ENCODE measurements around the gene SUN2. TPM values are rescaled to one million over a fixed set of nuclear protein-coding genes. Genes with fewer than 3 reads are reported as not detected.
"Not testable (repeated sequence)": the region's sequence is repeated elsewhere in the genome, so short reads cannot be mapped to it uniquely, and the experiment has no call there.

Gene SUN2, protein sequence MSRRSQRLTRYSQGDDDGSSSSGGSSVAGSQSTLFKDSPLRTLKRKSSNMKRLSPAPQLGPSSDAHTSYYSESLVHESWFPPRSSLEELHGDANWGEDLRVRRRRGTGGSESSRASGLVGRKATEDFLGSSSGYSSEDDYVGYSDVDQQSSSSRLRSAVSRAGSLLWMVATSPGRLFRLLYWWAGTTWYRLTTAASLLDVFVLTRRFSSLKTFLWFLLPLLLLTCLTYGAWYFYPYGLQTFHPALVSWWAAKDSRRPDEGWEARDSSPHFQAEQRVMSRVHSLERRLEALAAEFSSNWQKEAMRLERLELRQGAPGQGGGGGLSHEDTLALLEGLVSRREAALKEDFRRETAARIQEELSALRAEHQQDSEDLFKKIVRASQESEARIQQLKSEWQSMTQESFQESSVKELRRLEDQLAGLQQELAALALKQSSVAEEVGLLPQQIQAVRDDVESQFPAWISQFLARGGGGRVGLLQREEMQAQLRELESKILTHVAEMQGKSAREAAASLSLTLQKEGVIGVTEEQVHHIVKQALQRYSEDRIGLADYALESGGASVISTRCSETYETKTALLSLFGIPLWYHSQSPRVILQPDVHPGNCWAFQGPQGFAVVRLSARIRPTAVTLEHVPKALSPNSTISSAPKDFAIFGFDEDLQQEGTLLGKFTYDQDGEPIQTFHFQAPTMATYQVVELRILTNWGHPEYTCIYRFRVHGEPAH
- 43.5 and 70.5 TPM in 2 replicates for total RNA-seq (ENCODE audit: low replicate concordance)
- long read RNA-seq, partial matches to known transcripts = 2 of 2 reads
- long read RNA-seq, other reads (novel, unspliced or antisense) = 0 of 2 reads

DNA sequence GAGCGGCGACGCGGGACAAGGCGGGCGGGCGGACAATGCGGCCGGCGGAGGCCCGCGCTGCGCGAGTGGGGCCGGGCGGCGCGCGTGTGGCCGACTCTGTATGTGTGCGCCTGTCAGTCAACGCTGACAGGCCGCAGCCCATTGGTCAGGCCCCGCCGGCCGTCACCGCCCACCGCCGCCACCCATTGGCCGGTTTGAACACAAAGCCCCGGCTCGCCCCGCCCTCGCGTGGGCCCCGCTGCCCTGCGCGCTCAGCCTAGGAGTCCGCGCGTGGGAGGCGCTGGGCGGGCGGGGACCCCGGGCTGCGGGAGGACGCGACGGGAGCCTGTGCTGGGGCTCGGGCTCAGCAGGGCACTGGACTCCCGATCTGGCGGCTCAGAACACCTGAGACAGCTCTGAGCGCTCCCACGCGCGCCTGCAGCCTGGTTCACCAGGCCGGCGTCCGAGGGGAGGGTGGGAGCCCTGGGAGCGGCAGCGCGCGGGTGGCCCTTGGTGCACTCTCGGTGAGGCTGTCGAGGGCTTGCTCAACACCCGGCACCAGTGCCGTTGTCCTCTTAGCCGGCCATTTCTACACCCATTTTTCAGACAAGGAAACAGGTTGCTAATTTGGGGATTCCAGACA is at the start of gene SUN2:
Gene SUN2, minus strand, starts transcription at position 88 of the 622 bp plus-strand sequence. CDS start 3,370 bp downstream, outside the sequence.
- H3K27ac Mint-ChIP-seq = peak within 1 kb of the TSS; percentile 85
- TF ChIP-seq CTCF (conservative IDR thresholded peaks at IDR 0.05) = no peak
- no peaks in the 10 kb centered on the region for H3K9me3 Mint-ChIP-seq
- peak within 1 kb of the TSS; percentile 89 for H3K4me3 Mint-ChIP-seq
- H3K4me1 Mint-ChIP-seq (ENCODE audit: unreplicated experiment) = peaks cover 27% of the 10 kb centered on the region
- H3K36me3 Mint-ChIP-seq = no peaks in the 10 kb centered on the region
- DNase-seq (ENCODE audit: extremely low spot score, unreplicated experiment) = peak; percentile 91
- H3K27me3 Mint-ChIP-seq = no peaks in the 10 kb centered on the region

DNA sequence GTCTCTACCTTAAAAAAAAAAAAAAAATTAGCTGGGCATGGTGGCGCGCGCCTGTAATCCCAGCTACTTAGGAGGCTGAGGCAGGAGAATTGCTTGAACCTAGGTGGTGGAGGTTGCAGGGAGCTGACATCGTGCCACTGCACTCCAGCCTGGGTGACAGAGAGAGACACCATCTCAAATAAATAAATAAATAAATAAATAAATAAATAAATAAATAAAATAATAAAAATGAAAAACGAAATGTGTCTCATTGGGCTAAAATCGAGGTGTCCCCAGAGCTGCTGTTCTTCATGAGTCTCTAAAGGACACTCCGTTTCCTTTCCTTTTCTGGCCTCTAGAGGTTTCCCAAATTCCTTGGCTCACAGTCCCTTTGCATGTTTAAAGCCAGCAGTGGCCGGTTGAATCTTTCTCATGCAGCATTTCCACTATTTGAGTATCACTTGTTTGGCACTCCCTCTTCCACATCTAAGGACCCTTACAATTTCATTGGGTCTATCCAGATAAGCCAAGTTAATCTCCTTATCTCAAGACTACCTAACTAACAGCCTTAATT is 49.3 kb upstream of the SUN2 start:
- not testable (repeated sequence) for H3K9me3 Mint-ChIP-seq, H3K27ac Mint-ChIP-seq, H3K4me3 Mint-ChIP-seq

DNA sequence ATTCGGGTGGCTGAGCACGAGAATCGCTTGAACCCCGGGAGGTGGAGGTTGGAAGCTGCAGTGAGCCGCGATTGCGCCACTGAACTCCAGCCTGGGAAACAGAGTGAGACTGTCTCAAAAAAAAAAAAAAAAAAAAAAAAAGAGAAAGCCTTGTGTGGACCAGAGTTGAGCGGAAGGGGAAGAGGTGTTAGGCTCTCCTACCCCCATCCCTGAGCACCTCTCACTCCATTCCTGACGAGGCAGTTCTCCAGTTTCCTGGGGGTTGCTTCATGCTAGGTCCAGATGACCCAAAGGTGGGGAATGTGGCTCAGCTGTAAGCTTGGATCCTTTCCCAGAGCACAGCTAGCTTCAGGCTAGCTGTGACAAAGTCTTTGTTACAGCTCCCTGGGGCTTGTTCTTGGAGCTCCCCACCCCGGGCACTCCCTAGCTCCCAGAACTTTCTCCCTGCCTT is 46.9 kb upstream of the SUN2 start:
- H3K36me3 Mint-ChIP-seq = no peaks in the 10 kb centered on the region
- no peak overlapping the region for H3K27ac Mint-ChIP-seq

More for the DNA sequence above, 49.3 kb upstream of the SUN2 start:
- DNase-seq (ENCODE audit: extremely low spot score, unreplicated experiment); H3K4me1 Mint-ChIP-seq (ENCODE audit: unreplicated experiment); H3K36me3 Mint-ChIP-seq: not testable (repeated sequence)
- peaks cover 53% of the 10 kb centered on the region for H3K27me3 Mint-ChIP-seq

GRCh38 chr22:38799265-38800002 is 43.6 kb upstream of the SUN2 start:
- H3K4me1 Mint-ChIP-seq (ENCODE audit: unreplicated experiment) = peaks cover under 1% of the 10 kb centered on the region
- no peaks in the 10 kb centered on the region for H3K9me3 Mint-ChIP-seq
- no peaks in the 10 kb centered on the region for H3K36me3 Mint-ChIP-seq
- DNase-seq (ENCODE audit: extremely low spot score, unreplicated experiment) = no peak
- H3K4me3 Mint-ChIP-seq = no peak overlapping the region
- H3K27me3 Mint-ChIP-seq = peaks cover 86% of the 10 kb centered on the region
- no peak for TF ChIP-seq CTCF (conservative IDR thresholded peaks at IDR 0.05)
- H3K27ac Mint-ChIP-seq = no peak overlapping the region

More for the DNA sequence above, 46.9 kb upstream of the SUN2 start:
- Mint-ChIP-seq H3K9me3 (no peaks in the 10 kb centered on the region), H3K27me3 (peaks cover 65% of the 10 kb centered on the region), H3K4me1 (ENCODE audit: unreplicated experiment) (no peaks in the 10 kb centered on the region), H3K4me3 (no peak overlapping the region)
- DNase-seq (ENCODE audit: extremely low spot score, unreplicated experiment) = no peak
- TF ChIP-seq CTCF (conservative IDR thresholded peaks at IDR 0.05) = no peak

DNA sequence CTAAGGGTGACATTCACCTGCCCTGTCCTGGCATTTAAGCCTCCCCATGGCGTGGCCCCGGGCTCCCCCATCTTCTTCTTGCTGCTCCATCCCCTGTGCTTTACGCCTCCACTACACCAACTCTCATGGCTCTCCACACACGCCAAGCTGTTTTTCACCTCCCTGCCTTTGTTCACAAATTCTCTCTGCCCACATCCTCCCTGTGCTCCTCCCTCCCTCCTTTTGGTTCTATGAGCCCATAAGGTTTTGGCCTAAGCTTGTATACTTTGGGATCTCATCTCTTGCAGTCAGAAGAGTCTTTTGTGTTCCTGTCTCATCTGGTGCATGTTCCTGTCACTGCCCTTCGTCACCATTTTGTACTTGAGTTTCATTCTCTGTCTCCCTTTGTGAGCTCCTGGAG is 42.7 kb upstream of the SUN2 start:
- H3K27me3 Mint-ChIP-seq = peaks cover 80% of the 10 kb centered on the region
- no peak overlapping the region for H3K27ac Mint-ChIP-seq
- no peaks in the 10 kb centered on the region for H3K9me3 Mint-ChIP-seq
- no peak for TF ChIP-seq CTCF (conservative IDR thresholded peaks at IDR 0.05)
- no peaks in the 10 kb centered on the region for H3K36me3 Mint-ChIP-seq
- peaks cover 5% of the 10 kb centered on the region for H3K4me1 Mint-ChIP-seq (ENCODE audit: unreplicated experiment)
- H3K4me3 Mint-ChIP-seq = no peak overlapping the region
- DNase-seq (ENCODE audit: extremely low spot score, unreplicated experiment) = no peak
